Mesodermal cell (in vitro differentiated cells): ENCODE data around the gene APOM.

Source experiments
- H3K27ac ChIP-seq: 2 replicates; pipeline ENCODE4 v1.7.0; 2013; ENCODE audit warnings: mild to moderate bottlenecking, low read depth, low read length, moderate library complexity; ENCODE audit not compliant: severe bottlenecking
- H3K36me3 ChIP-seq: 2 replicates; pipeline ENCODE4 v1.7.1; 2013; ENCODE audit warnings: mild to moderate bottlenecking, low read length, moderate library complexity; ENCODE audit not compliant: control insufficient read depth, insufficient read depth
- H3K4me1 ChIP-seq: one replicate; pipeline ENCODE4 v1.7.1; 2013; ENCODE audit warnings: mild to moderate bottlenecking, low read length; ENCODE audit not compliant: insufficient read depth, control insufficient read depth, poor library complexity, severe bottlenecking
- H3K4me3 ChIP-seq: 2 replicates; pipeline ENCODE4 v1.7.0; 2013; ENCODE audit warnings: low read length, control low read depth, mild to moderate bottlenecking; ENCODE audit not compliant: insufficient read depth, poor library complexity, severe bottlenecking; ENCODE audit errors: extremely low read depth
- H3K9me3 ChIP-seq: 2 replicates; pipeline ENCODE4 v1.7.1; 2013; ENCODE audit warnings: mild to moderate bottlenecking, low read length, moderate library complexity; ENCODE audit not compliant: control insufficient read depth
- WGBS, 2 experiments: methylation state at CpG; one replicate each; pipeline ENCODE4 v1.1.5; 2013; ENCODE audit warnings: missing lambda C conversion rate in 2 of 2; ENCODE audit not compliant: insufficient coverage in 2 of 2; 5-methylcytosine and 5-hydroxymethylcytosine counted together

Gene APOM

DNA sequence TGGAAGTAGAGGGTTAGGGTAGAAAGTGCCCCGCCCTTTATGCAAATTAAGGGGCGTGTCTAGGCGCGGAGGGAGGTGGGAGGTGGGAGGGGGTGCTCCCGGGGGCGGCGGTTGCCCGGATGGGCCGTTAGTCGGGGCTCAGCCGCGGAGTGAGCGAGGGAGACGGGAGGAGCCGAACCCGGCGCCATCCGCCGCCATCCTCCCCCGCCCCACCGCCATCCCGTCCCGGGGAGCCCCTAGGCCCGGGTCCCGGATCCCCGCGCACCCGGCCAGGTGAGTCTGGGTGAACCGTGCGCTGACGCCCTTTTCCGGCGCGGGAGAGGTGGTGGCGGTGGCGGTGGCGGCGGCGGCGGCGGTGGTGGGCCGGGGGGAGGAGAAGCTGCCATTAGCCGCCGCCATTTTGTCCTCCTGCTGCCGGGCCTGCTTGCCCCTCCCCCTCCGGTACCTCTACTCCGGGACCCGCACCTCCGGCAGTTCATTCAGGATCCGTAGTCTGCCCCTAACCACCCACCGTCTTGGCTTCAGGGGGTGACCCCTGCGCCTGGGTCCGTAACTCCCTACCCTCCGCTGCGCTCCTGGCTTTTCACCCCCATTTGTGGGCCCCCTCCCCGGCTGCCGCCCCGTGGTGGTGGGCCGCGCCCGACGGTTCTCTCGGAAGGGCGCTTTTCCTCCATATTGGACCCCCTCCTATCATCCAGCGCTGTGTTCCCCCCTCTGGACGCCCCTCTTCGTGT, 34.9 kb upstream of the APOM start, which contains the start of gene PRRC2A:
TSS of gene PRRC2A (plus strand) at position 130 of the 734 bp plus-strand sequence. CDS start 2,075 bp downstream, outside the sequence.
- Histone ChIP-seq H3K36me3 (peaks cover 40% of the 10 kb centered on the region), H3K27ac (peak within 1 kb of the TSS; percentile 99), H3K9me3 (no peaks in the 10 kb centered on the region), H3K4me1 (peaks cover 13% of the 10 kb centered on the region), H3K4me3 (peak within 1 kb of the TSS; percentile 90)
- WGBS, 2 experiments: 0% methylated on average over 18 to 31 of the region's 67 CpGs

- H3K36me3 ChIP-seq: peaks cover 47% of the 10 kb centered on the region
- peaks cover 13% of the 10 kb centered on the region for H3K4me1 ChIP-seq
- peak overlapping the region; percentile 99 for H3K27ac ChIP-seq
- H3K4me3 ChIP-seq: peak overlapping the region; percentile 90
- no peaks in the 10 kb centered on the region for H3K9me3 ChIP-seq
- 2 to 6% methylated on average over 11 to 14 of the region's 15 CpGs for WGBS, 2 experiments
These were observed 34.3 kb upstream of the APOM start for GRCh38 chr6:31621320-31621939.

DNA sequence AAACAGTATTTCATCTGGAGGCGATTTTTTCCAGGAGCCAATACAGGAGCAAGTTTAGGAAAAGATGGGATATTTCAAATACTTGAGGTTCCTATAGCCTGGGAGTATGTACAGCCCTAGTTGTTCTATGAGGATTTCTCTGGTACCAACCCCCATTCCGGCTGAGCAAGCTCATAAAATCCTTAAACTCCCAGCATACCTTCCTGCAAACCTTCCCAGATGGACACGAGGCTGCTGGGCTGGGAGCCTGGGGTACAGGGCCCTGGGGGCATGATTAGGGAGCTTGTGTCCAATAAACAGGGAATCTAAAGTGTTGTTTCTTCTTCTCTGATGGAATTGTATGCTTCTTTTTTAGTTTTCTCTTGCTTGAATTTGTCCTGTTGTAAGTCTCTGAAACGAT, 33.7 kb upstream of the APOM start:
- H3K36me3 ChIP-seq: peaks cover 52% of the 10 kb centered on the region
- no peaks in the 10 kb centered on the region for H3K9me3 ChIP-seq
- H3K27ac ChIP-seq: no peak overlapping the region
- peaks cover 13% of the 10 kb centered on the region for H3K4me1 ChIP-seq
- H3K4me3 ChIP-seq: peak overlapping the region; percentile 90
- 63 to 64% methylated on average over 1 to 2 of the region's 4 CpGs for WGBS, 2 experiments

DNA sequence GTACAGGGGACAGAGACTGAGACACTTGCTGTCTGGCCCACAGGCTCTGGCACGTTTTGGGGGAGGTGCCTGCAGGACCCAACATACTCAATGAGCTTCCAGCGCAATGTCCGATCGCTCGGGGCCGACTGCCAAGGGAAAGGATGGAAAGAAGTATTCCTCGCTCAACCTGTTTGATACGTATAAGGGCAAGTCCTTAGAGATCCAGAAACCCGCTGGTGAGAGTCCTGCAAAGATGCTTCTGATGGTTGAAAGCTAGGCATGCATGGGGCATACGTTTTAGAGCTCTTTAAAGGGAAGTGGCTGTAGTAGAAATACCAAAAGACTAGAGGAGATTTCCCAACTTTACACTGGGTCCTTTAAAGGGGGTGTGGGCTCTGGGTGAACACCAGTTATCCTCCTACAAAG, 33.0 kb upstream of the APOM start:
- Histone ChIP-seq H3K4me1 (peaks cover 13% of the 10 kb centered on the region), H3K4me3 (peak overlapping the region; percentile 90), H3K9me3 (no peaks in the 10 kb centered on the region), H3K36me3 (peaks cover 59% of the 10 kb centered on the region), H3K27ac (no peak overlapping the region)
- 93 to 94% methylated on average over 10 of the region's 10 CpGs for WGBS, 2 experiments

DNA sequence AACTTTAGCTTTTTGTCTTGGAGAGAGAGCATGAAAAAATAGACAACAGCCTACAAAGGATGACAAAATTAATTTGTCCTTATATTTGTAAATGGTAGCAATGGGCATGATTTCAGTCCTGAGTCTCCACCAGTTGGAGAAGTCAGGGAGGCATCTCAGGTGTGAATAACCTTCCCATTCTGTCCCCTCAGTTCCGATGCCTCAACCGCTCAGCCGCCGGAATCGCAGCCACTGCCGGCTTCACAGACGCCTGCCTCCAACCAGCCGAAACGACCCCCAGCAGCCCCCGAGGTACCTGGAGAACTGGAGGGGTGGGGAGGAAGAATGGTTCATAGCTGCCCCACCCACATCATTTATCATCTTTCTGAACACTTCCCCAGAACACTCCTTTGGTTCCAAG, 31.6 kb upstream of the APOM start:
- Histone ChIP-seq H3K27ac (no peak overlapping the region), H3K36me3 (peaks cover 73% of the 10 kb centered on the region), H3K4me3 (no peak overlapping the region), H3K9me3 (no peaks in the 10 kb centered on the region), H3K4me1 (peaks cover 13% of the 10 kb centered on the region)
- WGBS, 2 experiments: 100% methylated on average over 6 of the region's 10 CpGs

GRCh38 chr6:31626952-31627351, 28.7 kb upstream of the APOM start:
- H3K4me1 ChIP-seq: peaks cover 10% of the 10 kb centered on the region
- H3K4me3 ChIP-seq: no peak overlapping the region
- H3K36me3 ChIP-seq: peaks cover 100% of the 10 kb centered on the region
- WGBS, 2 experiments: 95 to 100% methylated on average over 4 of the region's 10 CpGs
- no peaks in the 10 kb centered on the region for H3K9me3 ChIP-seq
- H3K27ac ChIP-seq: no peak overlapping the region

GRCh38 chr6:31627690-31628287, 27.9 kb upstream of the APOM start:
- H3K27ac ChIP-seq: no peak overlapping the region
- no peaks in the 10 kb centered on the region for H3K9me3 ChIP-seq
- peaks cover 100% of the 10 kb centered on the region for H3K36me3 ChIP-seq
- H3K4me3 ChIP-seq: no peak overlapping the region
- H3K4me1 ChIP-seq: peaks cover 2% of the 10 kb centered on the region
- 96 to 100% methylated on average over 14 to 19 of the region's 19 CpGs for WGBS, 2 experiments

DNA sequence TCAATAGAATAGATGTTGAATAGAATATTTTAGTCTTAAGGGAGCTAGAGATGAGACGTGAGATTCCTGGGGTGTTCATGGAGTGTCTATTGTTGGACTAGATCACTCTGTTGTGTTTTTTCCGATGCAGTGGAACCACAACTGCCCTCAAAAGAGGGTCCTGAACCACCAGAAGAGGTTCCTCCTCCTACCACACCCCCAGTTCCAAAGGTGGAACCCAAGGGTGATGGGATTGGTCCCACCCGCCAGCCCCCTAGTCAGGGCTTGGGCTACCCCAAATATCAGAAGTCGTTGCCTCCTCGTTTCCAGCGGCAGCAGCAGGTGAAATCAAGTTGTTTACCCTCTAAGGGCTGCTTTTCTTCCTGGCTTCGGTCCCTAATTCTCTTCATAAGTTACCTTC, 26.7 kb upstream of the APOM start:
- no peak overlapping the region for H3K27ac ChIP-seq
- 98 to 100% methylated on average over 5 to 7 of the region's 7 CpGs for WGBS, 2 experiments
- H3K4me1 ChIP-seq: no peaks in the 10 kb centered on the region
- H3K36me3 ChIP-seq: peaks cover 100% of the 10 kb centered on the region
- no peak overlapping the region for H3K4me3 ChIP-seq
- H3K9me3 ChIP-seq: no peaks in the 10 kb centered on the region

- Histone ChIP-seq H3K36me3 (peaks cover 100% of the 10 kb centered on the region), H3K27ac (no peak overlapping the region), H3K4me1 (no peaks in the 10 kb centered on the region), H3K9me3 (no peaks in the 10 kb centered on the region), H3K4me3 (no peak overlapping the region)
- WGBS, 2 experiments: 93 to 95% methylated on average over 17 to 20 of the region's 25 CpGs
These were observed 25.3 kb upstream of the APOM start for GRCh38 chr6:31630177-31630934.

GRCh38 chr6:31631209-31631608, 24.5 kb upstream of the APOM start:
- H3K36me3 ChIP-seq: peaks cover 100% of the 10 kb centered on the region
- H3K4me1 ChIP-seq: no peaks in the 10 kb centered on the region
- H3K27ac ChIP-seq: no peak overlapping the region
- no peak overlapping the region for H3K4me3 ChIP-seq
- no peaks in the 10 kb centered on the region for H3K9me3 ChIP-seq
- 97 to 98% methylated on average over 11 to 13 of the region's 16 CpGs for WGBS, 2 experiments
